GM12878 (cell line): ENCODE results near the gene EPHB1. TPM values are rescaled to one million over a fixed set of nuclear protein-coding genes. Genes with fewer than 3 reads are reported as not detected.

ENCODE experiments used
- ATAC-seq: fragments of 200-7000 bp; cut with Tn5 transposase; 3 replicates; pipeline ENCODE4 v1.9.1; 2020; ENCODE audit warnings: mild to moderate bottlenecking, moderate library complexity
- BruUV-seq: library from RNA; stranded (reverse); fragments of 400-500 nt; replicated peaks from 2 replicates; lab custom pipeline; 2021; lab: Mats Ljungman, UMichigan
- CTCF ChIA-PET: fragments of 300-600 bp; sonication (Branson Sonifier 250); formaldehyde crosslinking; extraction: SDS; loops from one replicate; lab custom pipeline; 2021; ENCODE audit warnings: inconsistent platforms; lab: Yijun Ruan, JAX
- POLR2A ChIA-PET: fragments of 350-600 bp; formaldehyde crosslinking; extraction: SDS; loops from one replicate; lab custom pipeline; 2021; ENCODE audit warnings: inconsistent platforms; lab: Charles Lee
- RAD21 ChIA-PET: fragments of 300-600 bp; sonication (Branson Sonifier 250); formaldehyde crosslinking; loops from one replicate; lab custom pipeline; 2023; ENCODE audit warnings: antibody characterized with exemption; ENCODE audit not compliant: unreplicated experiment; lab: Charles Lee
- SMC1A ChIA-PET: fragments of 300-600 bp; sonication (Branson Sonifier 250); formaldehyde crosslinking; loops from one replicate; lab custom pipeline; 2023; ENCODE audit not compliant: unreplicated experiment, uncharacterized antibody; lab: Charles Lee
- DNase-seq: peaks from one replicate; pipeline ENCODE4 v3.0.0-alpha.2; 2011; ENCODE audit warnings: low read depth, low spot score
- FAIRE-seq: peaks from 3 replicates; lab custom pipeline; 2011; peaks lifted over from hg19 to GRCh38; lab: Jason Lieb, UNC
- H2AFZ ChIP-seq: 2 replicates; pipeline ENCODE4 v1.6.0; 2011; ENCODE audit warnings: low read depth, low read length, control low read depth; ENCODE audit not compliant: control insufficient read depth
- H3K27ac ChIP-seq: 2 replicates; pipeline ENCODE4 v1.5.1; 2011; ENCODE audit warnings: control low read depth; ENCODE audit not compliant: control insufficient read depth, insufficient read depth
- H3K27me3 ChIP-seq, 2 experiments: replicated peaks in 1 of 2; 2 replicates each; pipeline versions ENCODE4 v1.6.0 to v1.6.1; 2011; ENCODE audit warnings: low read length in 1 of 2; ENCODE audit not compliant: control insufficient read depth in 2 of 2, insufficient read depth in 2 of 2
- H3K36me3 ChIP-seq, 2 experiments: 2 replicates each; pipeline ENCODE4 v1.5.1; 2011; ENCODE audit warnings: low read length in 1 of 2; ENCODE audit not compliant: control insufficient read depth in 2 of 2, insufficient read depth in 2 of 2
- H3K4me1 ChIP-seq: 2 replicates; pipeline ENCODE4 v1.6.1; 2011; ENCODE audit warnings: mild to moderate bottlenecking, low read length, moderate library complexity, mixed read lengths; ENCODE audit not compliant: control insufficient read depth, insufficient read depth
- H3K4me2 ChIP-seq: 2 replicates; pipeline ENCODE4 v1.6.0; 2011; ENCODE audit warnings: control low read depth; ENCODE audit not compliant: control insufficient read depth, insufficient read depth
- H3K4me3 ChIP-seq: fragments of 200-600 bp; sonication (generic); 2 replicates; pipeline ENCODE4 v1.5.1; 2016
- H3K79me2 ChIP-seq: 2 replicates; pipeline ENCODE4 v1.6.0; 2011; ENCODE audit warnings: low read length; ENCODE audit not compliant: control insufficient read depth, insufficient read depth
- H3K9ac ChIP-seq: 2 replicates; pipeline ENCODE4 v1.8.0; 2011; ENCODE audit warnings: low read length, control low read depth, mixed read lengths; ENCODE audit not compliant: control insufficient read depth, insufficient read depth
- H3K9me3 ChIP-seq: replicated peaks from 3 replicates; pipeline ENCODE4 v1.5.1; 2011; ENCODE audit warnings: mild to moderate bottlenecking, low read length; ENCODE audit not compliant: control insufficient read depth, insufficient read depth
- H4K20me1 ChIP-seq: 2 replicates; pipeline ENCODE4 v1.6.0; 2011; ENCODE audit not compliant: control insufficient read depth, insufficient read depth
- ATF7 ChIP-seq: fragments of 450-650 bp; IDR thresholded peaks from 2 replicates; pipeline ENCODE4 v1.6.1; 2016; ENCODE audit warnings: low read depth, mild to moderate bottlenecking
- BHLHE40 ChIP-seq, 2 experiments: fragments of 450-650 bp in 1 of 2; IDR thresholded peaks; 2 replicates each; pipeline ENCODE4 v1.6.1; 2011 to 2017; ENCODE audit warnings: low read depth in 2 of 2, borderline replicate concordance in 1 of 2, improper control_type of control experiment in 1 of 2, low read length in 1 of 2, mild to moderate bottlenecking in 1 of 2
- CHD4 ChIP-seq: fragments of 200-600 bp; sonication (generic); IDR thresholded peaks from 2 replicates; pipeline ENCODE4 v1.6.1; 2016; ENCODE audit warnings: mild to moderate bottlenecking
- ELK1 ChIP-seq: IDR thresholded peaks from 2 replicates; pipeline ENCODE4 v1.6.1; 2012; ENCODE audit warnings: low read depth, low read length, improper control_type of control experiment
- FOXK2 ChIP-seq: fragments of 450-650 bp; IDR thresholded peaks from 2 replicates; pipeline ENCODE4 v1.6.1; 2017; ENCODE audit warnings: mild to moderate bottlenecking, moderate library complexity
- IRF3 ChIP-seq: fragments of 450-650 bp; IDR thresholded peaks from 2 replicates; pipeline ENCODE4 v1.6.1; 2014; ENCODE audit warnings: mild to moderate bottlenecking
- IRF5 ChIP-seq: fragments of 450-650 bp; IDR thresholded peaks from 2 replicates; pipeline ENCODE4 v1.6.1; 2017; ENCODE audit warnings: borderline replicate concordance
- RAD21 ChIP-seq: IDR thresholded peaks from 2 replicates; pipeline ENCODE4 v1.6.1; 2011; ENCODE audit warnings: mild to moderate bottlenecking, low read depth, low read length, moderate library complexity; ENCODE audit not compliant: insufficient read depth
- RCOR1 ChIP-seq: conservative IDR thresholded peaks from 2 replicates; pipeline ENCODE4 v1.6.1; 2012; ENCODE audit warnings: low read depth, low read length, improper control_type of control experiment
- REST ChIP-seq: IDR thresholded peaks from 2 replicates; pipeline ENCODE4 v1.6.1; 2012; ENCODE audit warnings: mild to moderate bottlenecking, low read depth, low read length
- SMAD1 ChIP-seq: fragments of 450-650 bp; IDR thresholded peaks from 2 replicates; pipeline ENCODE4 v1.6.1; 2018; ENCODE audit warnings: mild to moderate bottlenecking, low read depth; ENCODE audit not compliant: partially characterized antibody
- SMARCA5 ChIP-seq: fragments of 450-650 bp; IDR thresholded peaks from 2 replicates; pipeline ENCODE4 v1.6.1; 2017; ENCODE audit warnings: mild to moderate bottlenecking
- TCF12 ChIP-seq: IDR thresholded peaks from 2 replicates; pipeline ENCODE4 v1.6.1; 2011; ENCODE audit warnings: low read depth, mild to moderate bottlenecking, low read length
- USF2 ChIP-seq: IDR thresholded peaks from 2 replicates; pipeline ENCODE4 v1.6.1; 2011; ENCODE audit warnings: low read depth, low read length, improper control_type of control experiment, borderline replicate concordance
- ZNF622 ChIP-seq: fragments of 450-650 bp; IDR thresholded peaks from 2 replicates; pipeline ENCODE4 v1.6.1; 2017; ENCODE audit warnings: mild to moderate bottlenecking, inconsistent platforms
- WGBS: methylation state at CpG from one replicate; pipeline ENCODE4 v1.1.6; 2016; ENCODE audit warnings: low lambda C conversion rate; ENCODE audit not compliant: insufficient replicate concordance, insufficient coverage; ENCODE audit errors: missing lambda C conversion rate; 5-methylcytosine and 5-hydroxymethylcytosine counted together
- in situ Hi-C: fragments of 300-500 bp; cut with MboI; formaldehyde crosslinking; loops from 9 replicates; pipeline ENCODE4 v1.14.3; 2018; ENCODE audit warnings: mixed read lengths
- intact Hi-C: fragments of 100-400 bp; cut with micrococcal nuclease; formaldehyde crosslinking; loops from one replicate; pipeline ENCODE4 v1.14.2; 2022; ENCODE audit not compliant: unreplicated experiment
- polyA plus RNA-seq, 11 experiments: library from polyadenylated mRNA; depleted of rRNA in 4 of 11; unstranded in 6 of 11; stranded (reverse) in 5 of 11; fragments of >200 nt; fragmentation: Nextera tagmentation in 4 of 11; fragmentation: Illumina TruSeq in 1 of 11; extraction: Ambion mirVana in 4 of 11; extraction: Trizol in 1 of 11; gene quantifications; 1 replicate in 1 of 11; 2 replicates in 10 of 11; pipeline versions ENCODE4 v1.2.1 to v1.2.3, GENCODE V29; 2011 to 2016; ENCODE audit warnings: inconsistent platforms in 2 of 11, missing spikeins in 2 of 11, low read depth in 1 of 11
- total RNA-seq, 4 experiments: library from RNA; depleted of rRNA in 3 of 4; stranded (reverse); fragments of >200 nt in 3 of 4; fragmentation: Illumina TruSeq in 1 of 4; extraction: Trizol in 1 of 4; gene quantifications; 2 replicates each; pipeline versions ENCODE4 v1.2.1 to v1.2.3, GENCODE V29; 2013 to 2021

The EPHB1 gene
- total and polyA plus RNA-seq, 10 of the 15 experiments (the other 5 are each of a cell fraction or from before 2014, with no cell fraction given) = 0.33 to 23.8 (median 1.2) TPM

GRCh38 chr3:135261214-135261775 is 466.2 kb downstream of the EPHB1 start (continued):
- TF ChIP-seq ELK1 (no peak), ATF7 (no peak), USF2 (no peak), FOXK2 (no peak), IRF3 (no peak)

- ATAC-seq (no peak), FAIRE-seq (no peak), DNase-seq (no peak)
- H3K9ac ChIP-seq = no peak overlapping the region
- H3K36me3 ChIP-seq = peaks cover 0 to 3% of the 10 kb centered on the region in 2 experiments; a peak in 2 of 4 replicates
- intact Hi-C loops = no loop called here
- POLR2A ChIA-PET = no interaction called here
- H3K4me1 ChIP-seq = no peaks in the 10 kb centered on the region
- no peak overlapping the region for H3K4me3 ChIP-seq
- H4K20me1 ChIP-seq = no peaks in the 10 kb centered on the region
- RAD21 ChIA-PET = no interaction called here
- WGBS = 0% methylated on average over 1 of the region's 1 CpG
- in situ Hi-C loops = no loop called here
- no peak overlapping the region for H2AFZ ChIP-seq
- no peak overlapping the region for H3K27ac ChIP-seq
- H3K9me3 ChIP-seq = no peaks in the 10 kb centered on the region
- no peaks in the 10 kb centered on the region for H3K27me3 ChIP-seq
- BruUV-seq = no TSS peak
- no peaks in the 10 kb centered on the region for H3K79me2 ChIP-seq
- CTCF ChIA-PET = interaction anchor here (1.1 kb wide), 1 partner anchor 467 kb away, joined by 3 read pairs; the partner anchor contains the start of gene EPHB1
- SMC1A ChIA-PET = no interaction called here
- no peak overlapping the region for H3K4me2 ChIP-seq
- no peak for TF ChIP-seq SMAD1
- no peak for TF ChIP-seq RAD21
- TF ChIP-seq BHLHE40 (IDR thresholded peaks at IDR 0.05; ENCODE audit: borderline replicate concordance in 1 of 2, low read depth in 2 of 2, low read length in 1 of 2) = no peak
- TF ChIP-seq ZNF622 = no peak
- no peak for TF ChIP-seq CHD4
- no peak for TF ChIP-seq RCOR1
- TF ChIP-seq IRF5 = no peak
- no peak for TF ChIP-seq REST
- no peak for TF ChIP-seq TCF12
- no peak for TF ChIP-seq SMARCA5
These were observed 466.9 kb downstream of the EPHB1 start for GRCh38 chr3:135261916-135262315.
